ENCODE results near the gene PALM3. TPM values are rescaled to one million over a fixed set of nuclear protein-coding genes. Genes with fewer than 3 reads are reported as not detected.
A peak's percentile ranks its signal among the peaks of the same experiment; 100 is the strongest.

PALM3 gene
- total RNA-seq, 1 donor from 2014 or later = 0.95 TPM

DNA sequence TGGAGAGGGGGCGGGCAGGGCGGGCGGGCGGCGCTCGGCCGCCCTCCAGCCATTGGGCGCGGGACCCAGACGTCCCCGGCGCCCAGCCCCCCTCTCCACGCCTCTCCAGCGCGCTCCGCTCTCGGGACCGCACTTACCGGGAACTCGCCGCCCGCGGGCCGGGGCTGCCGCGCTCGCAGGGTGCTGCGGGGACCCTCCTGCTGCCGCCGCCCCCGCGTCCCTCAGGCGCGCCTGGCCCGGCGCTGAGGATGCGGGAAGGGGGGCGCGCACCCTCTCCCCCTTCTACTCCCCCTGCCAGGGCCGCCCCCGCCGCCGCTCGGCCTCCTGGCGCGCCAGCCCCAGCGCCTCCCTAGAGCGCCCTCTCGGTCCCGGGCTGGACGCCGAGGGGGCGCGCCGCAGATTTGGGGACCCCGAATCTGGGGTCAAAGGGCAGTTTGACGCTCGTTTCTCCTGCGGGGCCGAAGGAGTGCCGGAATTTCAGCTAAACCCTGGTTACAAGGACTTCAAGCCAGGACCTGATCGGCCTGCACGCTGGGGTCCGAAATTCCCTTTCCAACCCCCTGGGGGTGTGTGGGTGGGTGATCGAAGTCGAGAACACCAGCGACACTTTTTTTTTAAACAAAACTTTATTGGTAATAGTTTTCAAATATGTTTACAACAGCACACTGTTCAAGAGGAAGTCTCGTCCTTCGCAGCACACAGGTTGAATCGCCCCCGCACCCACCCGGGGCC is 29.4 kb upstream of the PALM3 start:
- DNase-seq (ENCODE audit: low spot score) = no peak
- Mint-ChIP-seq H3K9me3 (ENCODE audit: low read depth) (peaks cover 8% of the 10 kb centered on the region), H3K27ac (ENCODE audit: unreplicated experiment) (peak overlapping the region; percentile 98), H3K27me3 (ENCODE audit: low read depth) (no peaks in the 10 kb centered on the region), H3K4me3 (ENCODE audit: unreplicated experiment) (peak overlapping the region; percentile 95), H3K36me3 (ENCODE audit: low read depth) (peaks cover 11% of the 10 kb centered on the region), H3K4me1 (ENCODE audit: low read depth) (peaks cover 19% of the 10 kb centered on the region)
- peak; percentile 71 for TF ChIP-seq CTCF (IDR thresholded peaks at IDR 0.05)

DNA sequence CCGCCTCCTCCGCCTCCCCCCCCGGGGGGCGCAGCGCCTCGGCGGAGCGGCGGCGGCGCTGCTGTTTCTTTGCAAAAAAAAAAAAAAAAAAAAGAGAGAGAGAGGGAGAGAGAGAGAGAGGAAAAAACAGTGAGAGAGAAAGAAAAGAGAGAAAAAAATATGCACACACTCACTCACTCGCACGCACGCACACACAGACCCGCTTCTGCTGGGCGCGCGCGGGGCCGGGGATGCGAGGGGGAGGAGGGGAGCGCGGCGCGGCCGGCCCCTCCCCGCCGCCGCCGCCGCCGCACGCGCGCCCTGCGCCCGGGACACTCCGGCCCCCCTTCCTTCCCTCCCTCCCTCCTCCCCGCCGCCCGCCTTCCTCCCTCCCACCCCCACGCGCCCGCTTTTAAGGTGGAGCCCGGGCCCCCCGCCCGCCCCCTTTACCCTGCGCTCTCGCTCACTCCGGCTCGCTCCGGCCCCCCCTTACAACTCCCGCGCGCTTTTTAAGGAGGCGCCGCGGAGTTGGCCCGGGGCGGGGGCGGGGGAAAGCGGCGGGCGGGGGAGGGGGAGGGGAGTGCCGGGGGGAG is 28.7 kb upstream of the PALM3 start, which contains the start of gene SAMD1:
TSS of gene SAMD1 (minus strand) at position 243 of the 572 bp plus-strand sequence.
- Mint-ChIP-seq H3K27ac (ENCODE audit: unreplicated experiment) (peak within 1 kb of the TSS; percentile 98), H3K9me3 (ENCODE audit: low read depth) (peaks cover 8% of the 10 kb centered on the region), H3K4me1 (ENCODE audit: low read depth) (peaks cover 19% of the 10 kb centered on the region), H3K27me3 (ENCODE audit: low read depth) (no peaks in the 10 kb centered on the region), H3K4me3 (ENCODE audit: unreplicated experiment) (peak within 1 kb of the TSS; percentile 95), H3K36me3 (ENCODE audit: low read depth) (peaks cover 11% of the 10 kb centered on the region)
- no peak for DNase-seq (ENCODE audit: low spot score)
- TF ChIP-seq CTCF (IDR thresholded peaks at IDR 0.05) = no peak

GRCh38 chr19:14089662-14090508 is 28.0 kb upstream of the PALM3 start:
- H3K36me3 Mint-ChIP-seq (ENCODE audit: low read depth) = peaks cover 13% of the 10 kb centered on the region
- peak; percentile 24 for TF ChIP-seq CTCF (IDR thresholded peaks at IDR 0.05)
- H3K4me3 Mint-ChIP-seq (ENCODE audit: unreplicated experiment) = peak overlapping the region; percentile 69
- peaks cover 19% of the 10 kb centered on the region for H3K4me1 Mint-ChIP-seq (ENCODE audit: low read depth)
- H3K27ac Mint-ChIP-seq (ENCODE audit: unreplicated experiment) = peak overlapping the region; percentile 0
- no peaks in the 10 kb centered on the region for H3K27me3 Mint-ChIP-seq (ENCODE audit: low read depth)
- peaks cover 8% of the 10 kb centered on the region for H3K9me3 Mint-ChIP-seq (ENCODE audit: low read depth)
- DNase-seq (ENCODE audit: low spot score) = no peak

GRCh38 chr19:14089412-14089661 is 27.5 kb upstream of the PALM3 start:
- H3K4me1 Mint-ChIP-seq (ENCODE audit: low read depth) = peaks cover 19% of the 10 kb centered on the region
- H3K9me3 Mint-ChIP-seq (ENCODE audit: low read depth) = peaks cover 8% of the 10 kb centered on the region
- peak; percentile 67 for TF ChIP-seq CTCF (IDR thresholded peaks at IDR 0.05)
- peak overlapping the region; percentile 63 for H3K4me3 Mint-ChIP-seq (ENCODE audit: unreplicated experiment)
- peaks cover 10% of the 10 kb centered on the region for H3K36me3 Mint-ChIP-seq (ENCODE audit: low read depth)
- H3K27me3 Mint-ChIP-seq (ENCODE audit: low read depth) = no peaks in the 10 kb centered on the region
- DNase-seq (ENCODE audit: low spot score) = no peak
- peak overlapping the region; percentile 0 for H3K27ac Mint-ChIP-seq (ENCODE audit: unreplicated experiment)
